K562 (cell line): Measurements from ENCODE around the gene KNSTRN. TPM values are rescaled to one million over a fixed set of nuclear protein-coding genes. Genes with fewer than 3 reads are reported as not detected.

Source experiments
- CHD4 ChIP-seq: fragments of 200-600 bp; sonication (generic); IDR thresholded peaks from 3 replicates; pipeline ENCODE4 v1.6.1; 2012; ENCODE audit warnings: low read depth, mild to moderate bottlenecking, mixed read lengths, low read length, inconsistent platforms; ENCODE audit not compliant: insufficient read depth, insufficient replicate concordance, poor library complexity, severe bottlenecking
- HDAC1 ChIP-seq, 2 experiments: fragments of 450-650 bp; IDR thresholded peaks; 2 replicates each; pipeline ENCODE4 v1.6.1; 2016 to 2017; ENCODE audit warnings: inconsistent platforms in 1 of 2, mild to moderate bottlenecking in 1 of 2, moderate library complexity in 1 of 2
- ID3 ChIP-seq, 2 experiments: fragments of 250-450 bp in 1 of 2; fragments of 450-650 bp in 1 of 2; sonication (Bioruptor Pico) in 1 of 2; IDR thresholded peaks; 2 replicates each; pipeline versions ENCODE4 v1.6.1 to v1.8.0; 2016 to 2021; ENCODE audit warnings: mild to moderate bottlenecking in 2 of 2, moderate library complexity in 2 of 2, missing compliant biosample characterization in 1 of 2, missing genetic modification characterization in 1 of 2
- KLF10 ChIP-seq: fragments of 250-450 bp; sonication (Bioruptor Pico); IDR thresholded peaks from 2 replicates; pipeline ENCODE4 v1.6.1; 2021; ENCODE audit warnings: matching md5 sums
- NCOA4 ChIP-seq: fragments of 450-650 bp; IDR thresholded peaks from 2 replicates; pipeline ENCODE4 v1.6.1; 2018; ENCODE audit warnings: mild to moderate bottlenecking; ENCODE audit not compliant: partially characterized antibody
- NELFE ChIP-seq: IDR thresholded peaks from 2 replicates; pipeline ENCODE4 v1.6.1; 2011; ENCODE audit warnings: mild to moderate bottlenecking; ENCODE audit not compliant: insufficient read depth, insufficient read length
- OTX1 ChIP-seq: fragments of 450-650 bp; formaldehyde crosslinking; IDR thresholded peaks from 2 replicates; pipeline ENCODE4 v1.4.0; 2022; ENCODE audit warnings: mild to moderate bottlenecking
- RCOR1 ChIP-seq, 2 experiments: IDR thresholded peaks; 2 replicates each; pipeline ENCODE4 v1.6.1; 2012; ENCODE audit warnings: low read depth in 2 of 2, low read length in 2 of 2, borderline replicate concordance in 1 of 2, improper control_type of control experiment in 1 of 2
- SETDB1 ChIP-seq: IDR thresholded peaks from one replicate; pipeline ENCODE4 v1.6.1; 2012; ENCODE audit warnings: low read length, control low read depth, inconsistent platforms
- SIN3A ChIP-seq, 2 experiments: fragments of 150-350 bp in 1 of 2; IDR thresholded peaks; 2 replicates each; pipeline ENCODE4 v1.6.1; 2011 to 2016; ENCODE audit warnings: borderline replicate concordance in 2 of 2, low read depth in 2 of 2, low read length in 2 of 2, mild to moderate bottlenecking in 2 of 2, moderate library complexity in 2 of 2; ENCODE audit not compliant: control insufficient read depth in 1 of 2
- SMC3 ChIP-seq: conservative IDR thresholded peaks from 2 replicates; pipeline ENCODE4 v1.6.1; 2011; ENCODE audit warnings: low read depth, low read length, improper control_type of control experiment; ENCODE audit not compliant: insufficient read depth
- SNAPC5 ChIP-seq: fragments of 250-450 bp; sonication (Bioruptor Pico); IDR thresholded peaks from 2 replicates; pipeline ENCODE4 v1.8.0; 2021; ENCODE audit warnings: moderate library complexity, mild to moderate bottlenecking, inconsistent platforms
- STAT5B ChIP-seq: fragments of 250-450 bp; sonication (Bioruptor Pico); IDR thresholded peaks from 2 replicates; pipeline ENCODE4 v1.8.0; 2021; ENCODE audit warnings: mild to moderate bottlenecking, inconsistent platforms
- SUPT5H ChIP-seq: fragments of 450-650 bp; IDR thresholded peaks from 2 replicates; pipeline ENCODE4 v1.6.1; 2016
- TCF7 ChIP-seq: sonication (generic); IDR thresholded peaks from 2 replicates; pipeline ENCODE4 v1.6.1; 2016; ENCODE audit warnings: antibody characterized with exemption, borderline replicate concordance
- ZBTB33 ChIP-seq: sonication (generic); formaldehyde crosslinking; IDR thresholded peaks from 2 replicates; pipeline ENCODE4 v1.8.1; 2023; ENCODE audit warnings: mild to moderate bottlenecking, missing genetic modification reagents
- ZNF134 ChIP-seq: fragments of 250-450 bp; sonication (Bioruptor Pico); conservative IDR thresholded peaks from 2 replicates; pipeline ENCODE4 v1.4.0; 2020
- ZNF280A ChIP-seq: fragments of 450-650 bp; IDR thresholded peaks from 2 replicates; pipeline ENCODE4 v1.6.1; 2018; ENCODE audit warnings: mild to moderate bottlenecking, low read depth; ENCODE audit not compliant: partially characterized antibody
- ZNF280B ChIP-seq: fragments of 250-450 bp; sonication (Bioruptor Pico); IDR thresholded peaks from 2 replicates; pipeline ENCODE4 v1.5.1; 2021; ENCODE audit warnings: mild to moderate bottlenecking
- ZNF740 ChIP-seq, 3 experiments: fragments of 200-800 bp in 1 of 3; sonication (Bioruptor generic) in 1 of 3; sonication (generic) in 1 of 3; formaldehyde crosslinking in 1 of 3; IDR thresholded peaks; 2 replicates each; pipeline versions ENCODE4 v1.6.1 to v1.8.0; 2016 to 2022; ENCODE audit warnings: mild to moderate bottlenecking in 2 of 3, missing compliant biosample characterization in 2 of 3, missing genetic modification characterization in 2 of 3, missing genetic modification reagents in 1 of 3
- polyA plus RNA-seq, 8 experiments: library from polyadenylated mRNA; depleted of rRNA in 4 of 8; stranded (reverse) in 5 of 8; unstranded in 3 of 8; fragments of >200 nt; fragmentation: Nextera tagmentation in 2 of 8; fragmentation: Illumina TruSeq in 1 of 8; extraction: Ambion mirVana in 2 of 8; extraction: Trizol in 1 of 8; gene quantifications; 2 replicates each; pipeline versions ENCODE4 v1.2.1 to v1.2.3, GENCODE V29; 2011 to 2014; ENCODE audit warnings: inconsistent platforms in 1 of 8, missing spikeins in 1 of 8
- total RNA-seq, 7 experiments: library from RNA; depleted of rRNA in 6 of 7; stranded (reverse); fragments of >200 nt in 6 of 7; fragmentation: Illumina TruSeq in 2 of 7; extraction: Trizol in 2 of 7; gene quantifications; 2 replicates each; pipeline versions ENCODE4 v1.2.1 to v1.2.3, GENCODE V29; 2011 to 2021; ENCODE audit warnings: low replicate concordance in 1 of 7

Gene KNSTRN
- total and polyA plus RNA-seq, 9 of the 15 experiments (the other 6 are each of a cell fraction or from before 2014, with no cell fraction given): 48.7 to 88.2 (median 66.3) TPM

- TF ChIP-seq ID3 (CRISPR knock-in tag; IDR thresholded peaks at IDR 0.05) (no peak), ID3 (tag; IDR thresholded peaks at IDR 0.05) (no peak), SUPT5H (no peak), ZNF134 (no peak), ZNF280A (no peak), NCOA4 (no peak), RCOR1 (IDR thresholded peaks at IDR 0.05; ENCODE audit: borderline replicate concordance in 1 of 2, low read depth in 2 of 2, low read length in 2 of 2) (no peak), ZNF740 (CRISPR knock-in tag; IDR thresholded peaks at IDR 0.05) (peak; percentile 75), ZNF740 (tag; IDR thresholded peaks at IDR 0.05) (no peak), HDAC1 (IDR thresholded peaks at IDR 0.05) (no peak), NELFE (no peak), SNAPC5 (CRISPR knock-in tag) (no peak), ZNF280B (no peak), TCF7 (no peak), OTX1 (CRISPR knock-in tag) (no peak), STAT5B (CRISPR knock-in tag) (no peak), CHD4 (no peak), SIN3A (IDR thresholded peaks at IDR 0.05; ENCODE audit: borderline replicate concordance in 2 of 2, control insufficient read depth in 1 of 2, low read depth in 2 of 2, low read length in 2 of 2) (no peak), KLF10 (no peak), SMC3 (no peak), SETDB1 (no peak), ZBTB33 (CRISPR knock-in tag) (peak; percentile 70)
These were observed 27.9 kb upstream of the KNSTRN start (continued) for GRCh38 chr15:40354408-40355171.
